ENCODE measurements around the gene LMNTD1.

LMNTD1 gene

DNA sequence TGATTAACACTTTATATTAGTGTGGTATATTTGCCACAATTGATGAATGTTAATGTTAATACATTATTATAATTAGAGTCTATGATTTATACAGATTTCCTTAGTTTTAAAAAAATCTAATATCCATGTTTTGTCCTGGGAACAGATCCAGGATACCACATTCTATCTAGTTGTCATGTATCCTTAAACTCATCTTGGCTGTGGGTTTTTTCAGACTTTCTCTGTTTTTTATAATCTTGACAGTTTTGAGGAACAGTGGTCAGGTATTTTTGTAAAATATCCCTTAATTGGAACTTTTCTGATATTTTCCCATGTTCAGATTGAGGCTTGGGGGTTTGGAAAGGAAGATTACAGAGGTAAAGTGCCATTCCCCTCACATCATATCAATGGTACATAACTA is 104.1 kb downstream of the LMNTD1 start:
- H3K4me3 ChIP-seq (ENCODE audit: insufficient read depth, low read length, poor library complexity, severe bottlenecking) = no peak overlapping the region

DNA sequence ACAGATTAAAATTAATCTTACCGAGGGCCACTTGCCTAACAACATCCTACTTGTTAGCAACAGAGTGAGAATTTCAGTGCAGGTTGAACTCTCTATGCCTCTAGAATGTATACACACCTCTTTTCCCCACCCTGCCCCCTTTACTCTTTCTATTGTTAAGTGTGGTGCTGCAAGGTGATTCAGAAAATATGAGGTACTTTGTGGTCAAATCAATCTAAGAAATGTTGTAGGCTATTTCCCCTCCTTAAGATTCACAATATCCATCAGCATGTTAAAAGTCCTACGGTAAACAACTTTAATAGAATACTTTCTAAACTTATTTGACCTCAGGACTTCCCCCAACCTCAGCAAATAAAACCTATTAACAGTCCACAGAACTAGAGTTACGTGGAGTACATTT is 106.0 kb downstream of the LMNTD1 start:
- no peaks in the 10 kb centered on the region for H3K36me3 ChIP-seq (ENCODE audit: low read length)
- H4K20me1 ChIP-seq (ENCODE audit: low read depth, low read length) = no peaks in the 10 kb centered on the region
- H3K9me3 ChIP-seq (ENCODE audit: insufficient read depth, low read length) = no peaks in the 10 kb centered on the region
- H3K4me3 ChIP-seq (ENCODE audit: insufficient read depth, low read length, poor library complexity, severe bottlenecking) = no peak overlapping the region
- H3K27ac ChIP-seq (ENCODE audit: low read depth, low read length) = no peak overlapping the region
- H3K4me2 ChIP-seq (ENCODE audit: low read depth, low read length, poor library complexity, severe bottlenecking) = no peak overlapping the region
- no peak overlapping the region for H3K9ac ChIP-seq (ENCODE audit: low read length)
- no peaks in the 10 kb centered on the region for H3K9me2 ChIP-seq (replicated peaks; ENCODE audit: insufficient read depth, low read length)
- H3K27me3 ChIP-seq (ENCODE audit: low read length) = no peaks in the 10 kb centered on the region
- TF ChIP-seq, protein P1, sequence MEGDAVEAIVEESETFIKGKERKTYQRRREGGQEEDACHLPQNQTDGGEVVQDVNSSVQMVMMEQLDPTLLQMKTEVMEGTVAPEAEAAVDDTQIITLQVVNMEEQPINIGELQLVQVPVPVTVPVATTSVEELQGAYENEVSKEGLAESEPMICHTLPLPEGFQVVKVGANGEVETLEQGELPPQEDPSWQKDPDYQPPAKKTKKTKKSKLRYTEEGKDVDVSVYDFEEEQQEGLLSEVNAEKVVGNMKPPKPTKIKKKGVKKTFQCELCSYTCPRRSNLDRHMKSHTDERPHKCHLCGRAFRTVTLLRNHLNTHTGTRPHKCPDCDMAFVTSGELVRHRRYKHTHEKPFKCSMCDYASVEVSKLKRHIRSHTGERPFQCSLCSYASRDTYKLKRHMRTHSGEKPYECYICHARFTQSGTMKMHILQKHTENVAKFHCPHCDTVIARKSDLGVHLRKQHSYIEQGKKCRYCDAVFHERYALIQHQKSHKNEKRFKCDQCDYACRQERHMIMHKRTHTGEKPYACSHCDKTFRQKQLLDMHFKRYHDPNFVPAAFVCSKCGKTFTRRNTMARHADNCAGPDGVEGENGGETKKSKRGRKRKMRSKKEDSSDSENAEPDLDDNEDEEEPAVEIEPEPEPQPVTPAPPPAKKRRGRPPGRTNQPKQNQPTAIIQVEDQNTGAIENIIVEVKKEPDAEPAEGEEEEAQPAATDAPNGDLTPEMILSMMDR (IDR thresholded peaks at IDR 0.05; ENCODE audit: insufficient read depth, low read length, poor library complexity, severe bottlenecking) = no peak
- TF ChIP-seq EZH2phosphoT487 (conservative IDR thresholded peaks at IDR 0.05; ENCODE audit: low read length) = no peak
- no peaks in the 10 kb centered on the region for H3F3A ChIP-seq (ENCODE audit: insufficient read depth)
- H2AFZ ChIP-seq (ENCODE audit: low read depth, low read length, severe bottlenecking) = no peak overlapping the region
- H3K79me2 ChIP-seq (ENCODE audit: insufficient read depth, low read length) = no peaks in the 10 kb centered on the region

More for the DNA sequence above, 104.1 kb downstream of the LMNTD1 start:
- Histone ChIP-seq H3K9me2 (replicated peaks; ENCODE audit: insufficient read depth, low read length) (no peaks in the 10 kb centered on the region), H4K20me1 (ENCODE audit: low read depth, low read length) (no peaks in the 10 kb centered on the region), H2AFZ (ENCODE audit: low read depth, low read length, severe bottlenecking) (no peak overlapping the region), H3K27me3 (ENCODE audit: low read length) (no peaks in the 10 kb centered on the region), H3K9me3 (ENCODE audit: insufficient read depth, low read length) (no peaks in the 10 kb centered on the region), H3K9ac (ENCODE audit: low read length) (no peak overlapping the region), H3F3A (ENCODE audit: insufficient read depth) (no peaks in the 10 kb centered on the region), H3K36me3 (ENCODE audit: low read length) (no peaks in the 10 kb centered on the region), H3K27ac (ENCODE audit: low read depth, low read length) (no peak overlapping the region), H3K79me2 (ENCODE audit: insufficient read depth, low read length) (no peaks in the 10 kb centered on the region), H3K4me2 (ENCODE audit: low read depth, low read length, poor library complexity, severe bottlenecking) (no peak overlapping the region)
- TF ChIP-seq, protein P1 (IDR thresholded peaks at IDR 0.05; ENCODE audit: insufficient read depth, low read length, poor library complexity, severe bottlenecking) = no peak
- TF ChIP-seq EZH2phosphoT487 (conservative IDR thresholded peaks at IDR 0.05; ENCODE audit: low read length) = no peak

DNA sequence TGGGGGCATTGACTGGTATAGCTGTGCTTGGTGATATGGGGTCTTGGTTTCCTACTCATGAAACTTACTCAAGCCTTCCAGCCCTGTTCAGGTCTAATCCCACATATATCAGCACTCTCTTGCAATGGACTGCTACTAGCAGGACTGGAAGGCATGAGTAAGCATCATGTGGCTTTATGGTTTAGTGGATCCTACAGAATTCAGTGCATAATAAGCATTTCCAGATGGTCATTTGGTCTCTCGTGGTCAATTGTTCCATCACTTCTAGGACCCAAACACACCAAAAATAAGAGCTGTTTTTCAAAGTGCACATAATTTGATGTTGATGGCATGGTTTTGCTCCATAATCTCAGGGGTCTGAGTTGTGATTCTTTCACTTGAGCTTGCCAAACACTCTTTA is 114.4 kb downstream of the LMNTD1 start:
- Histone ChIP-seq H2AFZ (ENCODE audit: low read depth, low read length, severe bottlenecking) (no peak overlapping the region), H3K27me3 (ENCODE audit: low read length) (no peaks in the 10 kb centered on the region), H3K4me2 (ENCODE audit: low read depth, low read length, poor library complexity, severe bottlenecking) (no peak overlapping the region), H3F3A (ENCODE audit: insufficient read depth) (no peaks in the 10 kb centered on the region), H3K9ac (ENCODE audit: low read length) (no peak overlapping the region), H3K9me3 (ENCODE audit: insufficient read depth, low read length) (no peaks in the 10 kb centered on the region), H4K20me1 (ENCODE audit: low read depth, low read length) (no peaks in the 10 kb centered on the region), H3K4me3 (ENCODE audit: insufficient read depth, low read length, poor library complexity, severe bottlenecking) (no peak overlapping the region), H3K36me3 (ENCODE audit: low read length) (no peaks in the 10 kb centered on the region), H3K79me2 (ENCODE audit: insufficient read depth, low read length) (no peaks in the 10 kb centered on the region), H3K9me2 (replicated peaks; ENCODE audit: insufficient read depth, low read length) (no peaks in the 10 kb centered on the region), H3K27ac (ENCODE audit: low read depth, low read length) (no peak overlapping the region)
- no peak for TF ChIP-seq EZH2phosphoT487 (conservative IDR thresholded peaks at IDR 0.05; ENCODE audit: low read length)
- TF ChIP-seq, protein P1 (IDR thresholded peaks at IDR 0.05; ENCODE audit: insufficient read depth, low read length, poor library complexity, severe bottlenecking) = no peak
